Suprapubic skin (tissue), 4 donors: ENCODE measurements around the gene TMEM175.

Experiments
- EP300 ChIP-seq: sonication (generic); formaldehyde crosslinking; IDR thresholded peaks from one replicate; pipeline ENCODE4 v1.6.1; 2017; ENCODE audit warnings: antibody characterized with exemption
- POLR2A ChIP-seq, 2 donors: fragments of 450-650 bp; IDR thresholded peaks; one replicate each; pipeline ENCODE4 v1.6.1; 2017; ENCODE audit warnings: antibody characterized with exemption in 2 of 2, mild to moderate bottlenecking in 2 of 2, moderate library complexity in 2 of 2
- POLR2AphosphoS5 ChIP-seq, 3 donors: sonication (generic); formaldehyde crosslinking; IDR thresholded peaks; one replicate each; pipeline ENCODE4 v1.6.1; 2017; ENCODE audit warnings: antibody characterized with exemption in 3 of 3
- TF ChIP-seq, protein P1 (sequence below), 2 donors: fragments of 200-600 bp in 1 of 2; fragments of 450-650 bp in 1 of 2; sonication (generic) in 1 of 2; IDR thresholded peaks; one replicate each; pipeline ENCODE4 v1.5.1; 2016 to 2019; ENCODE audit warnings: antibody characterized with exemption in 2 of 2, mild to moderate bottlenecking in 1 of 2, moderate library complexity in 1 of 2

- TF ChIP-seq POLR2A (IDR thresholded peaks at IDR 0.05) (no peak), POLR2AphosphoS5 (IDR thresholded peaks at IDR 0.05) (no peak), EP300 (no peak)
- TF ChIP-seq, protein P1, sequence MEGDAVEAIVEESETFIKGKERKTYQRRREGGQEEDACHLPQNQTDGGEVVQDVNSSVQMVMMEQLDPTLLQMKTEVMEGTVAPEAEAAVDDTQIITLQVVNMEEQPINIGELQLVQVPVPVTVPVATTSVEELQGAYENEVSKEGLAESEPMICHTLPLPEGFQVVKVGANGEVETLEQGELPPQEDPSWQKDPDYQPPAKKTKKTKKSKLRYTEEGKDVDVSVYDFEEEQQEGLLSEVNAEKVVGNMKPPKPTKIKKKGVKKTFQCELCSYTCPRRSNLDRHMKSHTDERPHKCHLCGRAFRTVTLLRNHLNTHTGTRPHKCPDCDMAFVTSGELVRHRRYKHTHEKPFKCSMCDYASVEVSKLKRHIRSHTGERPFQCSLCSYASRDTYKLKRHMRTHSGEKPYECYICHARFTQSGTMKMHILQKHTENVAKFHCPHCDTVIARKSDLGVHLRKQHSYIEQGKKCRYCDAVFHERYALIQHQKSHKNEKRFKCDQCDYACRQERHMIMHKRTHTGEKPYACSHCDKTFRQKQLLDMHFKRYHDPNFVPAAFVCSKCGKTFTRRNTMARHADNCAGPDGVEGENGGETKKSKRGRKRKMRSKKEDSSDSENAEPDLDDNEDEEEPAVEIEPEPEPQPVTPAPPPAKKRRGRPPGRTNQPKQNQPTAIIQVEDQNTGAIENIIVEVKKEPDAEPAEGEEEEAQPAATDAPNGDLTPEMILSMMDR (IDR thresholded peaks at IDR 0.05), result no peak
These were observed 31.5 kb upstream of the TMEM175 start for GRCh38 chr4:900721-901120.
